GM19467 (cell line): ENCODE data around the gene CNKSR1.

Source experiments
- ATAC-seq: cut with Tn5 transposase; IDR thresholded peaks from one replicate; pipeline ENCODE4 v1.9.1; 2021; ENCODE audit warnings: mild to moderate bottlenecking, moderate library complexity; ENCODE audit not compliant: unreplicated experiment

CNKSR1 gene

DNA sequence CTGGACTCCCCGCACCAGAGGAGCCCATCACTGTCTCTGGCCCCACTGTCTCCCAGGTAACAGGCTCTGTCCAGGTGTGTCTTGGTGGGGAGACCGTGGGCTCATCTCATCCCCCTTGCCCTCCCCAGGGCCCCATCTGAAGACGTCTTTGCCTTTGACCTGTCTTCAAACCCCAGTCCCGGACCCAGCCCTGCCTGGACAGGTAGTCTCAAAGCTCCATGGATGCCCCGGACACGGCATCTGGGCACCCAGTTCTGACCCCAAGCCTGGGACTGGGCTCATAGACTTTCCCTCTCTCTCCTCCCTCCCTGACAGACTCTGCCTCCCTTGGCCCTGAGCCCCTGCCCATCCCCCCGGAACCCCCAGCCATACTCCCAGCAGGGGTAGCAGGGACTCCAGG, 6.8 kb downstream of the CNKSR1 start:
- no peak for ATAC-seq

GRCh38 chr1:26184883-26185282, 7.6 kb downstream of the CNKSR1 start:
- ATAC-seq = no peak

GRCh38 chr1:26187882-26188281, 10.6 kb downstream of the CNKSR1 start:
- ATAC-seq = no peak

DNA sequence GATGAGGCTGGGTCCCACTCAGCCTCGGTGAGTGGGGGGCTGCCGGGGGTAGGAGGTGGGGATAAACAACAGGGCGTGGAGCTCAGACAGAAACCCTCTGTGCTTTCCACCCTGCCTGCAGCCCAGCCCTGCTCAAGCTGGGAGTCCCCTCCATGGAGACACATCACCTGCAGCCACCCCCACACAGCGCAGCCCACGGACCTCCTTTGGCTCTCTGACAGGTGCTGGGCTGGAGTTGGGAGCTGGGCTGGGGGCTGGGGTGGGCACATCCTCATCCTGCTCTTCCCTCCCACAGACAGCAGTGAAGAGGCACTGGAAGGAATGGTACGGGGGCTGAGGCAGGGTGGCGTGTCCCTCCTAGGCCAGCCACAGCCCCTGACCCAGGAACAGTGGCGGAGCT, 11.2 kb downstream of the CNKSR1 start:
- no peak for ATAC-seq

DNA sequence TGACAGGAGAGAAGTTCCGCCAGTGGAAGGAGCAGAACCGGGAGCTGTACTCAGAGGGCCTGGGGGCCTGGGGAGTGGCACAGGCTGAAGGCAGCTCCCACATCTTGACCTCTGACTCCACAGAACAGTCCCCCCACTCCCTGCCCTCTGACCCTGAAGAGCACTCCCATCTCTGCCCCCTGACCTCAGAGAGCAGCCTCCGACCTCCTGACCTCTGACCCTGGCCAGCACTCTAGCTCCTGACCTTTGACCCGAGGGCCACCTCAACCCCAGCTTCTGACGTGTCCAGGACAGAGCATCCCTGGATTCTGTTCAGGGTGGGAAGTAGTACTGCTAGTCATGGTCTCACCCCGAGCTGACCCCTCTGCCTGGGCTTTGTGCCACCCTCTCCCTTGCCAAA, 12.0 kb downstream of the CNKSR1 start:
- ATAC-seq = no peak

GRCh38 chr1:26189751-26190275, 12.5 kb downstream of the CNKSR1 start:
- no peak for ATAC-seq

GRCh38 chr1:26190373-26190987, 13.2 kb downstream of the CNKSR1 start, which contains the start of gene CATSPER4:
CATSPER4 (plus strand) TSS chr1:26190602; CDS start chr1:26190628, 26 bp downstream.
- ATAC-seq = no peak

DNA sequence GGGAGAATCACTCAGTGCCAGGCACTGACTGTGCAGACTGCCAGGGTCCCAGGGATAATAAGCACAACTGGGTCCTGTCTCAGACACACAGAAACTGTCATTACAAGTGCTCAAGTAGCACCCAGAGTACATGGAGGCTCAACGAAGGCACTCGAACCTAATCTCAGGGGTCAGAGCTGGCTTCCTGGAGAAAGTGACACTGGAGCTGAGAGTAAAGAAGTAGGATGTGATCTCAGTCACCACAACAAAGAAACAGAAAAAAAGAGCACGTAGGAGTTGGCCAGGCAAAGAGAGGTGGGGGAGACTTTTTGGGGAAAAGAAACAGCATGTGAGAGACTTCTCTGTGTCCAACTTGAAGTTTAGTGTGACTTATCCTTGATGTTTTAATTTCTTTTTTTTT, 14.4 kb downstream of the CNKSR1 start:
- no peak for ATAC-seq

DNA sequence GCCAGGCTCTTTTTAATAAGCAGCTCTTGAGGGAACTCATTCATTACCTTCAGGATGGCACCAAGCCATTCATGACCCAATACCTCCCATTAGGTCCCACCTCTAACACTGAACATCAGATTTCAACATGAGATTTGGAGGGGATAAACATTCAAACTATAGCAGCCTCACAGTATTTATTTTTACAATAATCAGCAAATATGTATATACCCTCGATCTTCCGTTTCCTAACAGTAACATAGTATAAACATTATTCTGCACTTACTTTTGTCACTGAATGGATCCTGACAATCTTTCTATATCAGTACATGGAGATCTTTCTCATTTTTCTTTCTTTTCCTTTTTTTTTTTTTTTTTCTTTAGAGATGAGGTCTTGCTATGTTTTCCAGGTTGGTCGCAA, 18.5 kb downstream of the CNKSR1 start:
- ATAC-seq = no peak

DNA sequence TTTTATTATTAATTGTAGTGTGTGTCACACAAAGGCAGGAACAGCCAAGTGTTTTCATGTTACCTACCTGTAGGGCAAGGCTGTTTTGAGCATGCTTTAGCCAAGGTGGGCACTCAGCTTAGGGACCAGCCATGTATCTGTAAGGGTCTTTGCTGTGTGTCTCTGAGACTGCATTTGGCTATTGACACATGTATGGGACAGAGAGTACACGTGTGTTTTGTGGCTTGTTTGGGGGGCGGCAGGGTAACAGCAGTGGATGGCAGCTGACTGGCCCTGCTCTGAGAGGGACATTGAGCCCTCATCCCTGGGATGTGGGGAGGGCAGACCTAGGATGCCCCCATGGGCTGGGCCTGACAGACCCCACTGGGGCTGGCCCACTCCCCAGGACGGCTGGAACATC, 20.0 kb downstream of the CNKSR1 start:
- ATAC-seq = no peak

GRCh38 chr1:26197813-26198212, 20.5 kb downstream of the CNKSR1 start:
- no peak for ATAC-seq

GRCh38 chr1:26200413-26200812, 23.1 kb downstream of the CNKSR1 start:
- ATAC-seq = no peak

DNA sequence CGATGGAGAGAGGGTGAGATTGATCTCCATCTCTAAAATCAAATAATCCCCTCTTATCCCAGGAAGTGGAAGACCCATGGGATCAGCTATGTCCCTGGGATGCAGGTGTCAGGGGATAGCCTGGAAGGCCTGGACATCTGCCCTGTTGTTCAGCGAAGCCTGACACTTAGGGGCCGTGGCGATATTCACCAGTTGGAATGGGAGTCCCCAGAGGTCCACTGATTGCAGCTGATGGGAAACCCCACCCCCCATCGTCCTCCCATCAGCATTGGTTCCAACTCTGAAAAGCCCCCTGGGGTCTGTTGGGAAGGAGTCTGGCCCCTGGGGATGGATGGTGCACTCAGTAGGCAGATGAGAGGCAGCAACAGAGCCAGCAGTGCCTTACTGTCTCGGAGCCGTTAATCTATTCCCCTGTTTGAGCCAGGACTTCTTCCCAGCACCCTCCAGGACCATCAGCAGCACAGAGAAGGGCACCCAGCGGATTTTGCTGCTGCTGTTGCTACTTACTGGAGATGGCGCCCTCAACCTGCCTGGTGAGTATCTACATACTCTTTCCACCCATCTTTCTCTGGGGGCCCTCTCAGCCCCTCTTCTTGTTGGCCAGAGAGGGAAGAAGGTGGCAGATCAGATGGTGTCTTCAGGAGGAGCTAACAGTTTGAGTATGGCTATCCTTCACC, 26.5 kb downstream of the CNKSR1 start:
- no peak for ATAC-seq

GRCh38 chr1:26210147-26210870, 33.0 kb downstream of the CNKSR1 start:
- no peak for ATAC-seq

GRCh38 chr1:26212726-26213125, 35.4 kb downstream of the CNKSR1 start:
- ATAC-seq = no peak

- ATAC-seq = no peak
These were observed 36.1 kb downstream of the CNKSR1 start for GRCh38 chr1:26213335-26213905.

- ATAC-seq = no peak
These were observed 38.0 kb downstream of the CNKSR1 start for GRCh38 chr1:26215246-26215645.

GRCh38 chr1:26218906-26219494, 41.7 kb downstream of the CNKSR1 start:
- no peak for ATAC-seq

GRCh38 chr1:26220199-26220912, 43.1 kb downstream of the CNKSR1 start:
- ATAC-seq = no peak

GRCh38 chr1:26221094-26221493, 43.8 kb downstream of the CNKSR1 start:
- no peak for ATAC-seq
